BLaER1 (cell line): ENCODE results near the gene CBLB.

Experiments
- H3K27ac ChIP-seq: shearing (Covaris generic); formaldehyde crosslinking; 2 replicates; pipeline ENCODE4 v1.8.1; 2022
- H3K27me3 ChIP-seq: shearing (Covaris generic); formaldehyde crosslinking; 2 replicates; pipeline ENCODE4 v1.8.1; 2022
- H3K36me3 ChIP-seq: shearing (Covaris generic); formaldehyde crosslinking; 2 replicates; pipeline ENCODE4 v1.8.1; 2022
- H3K4me1 ChIP-seq: shearing (Covaris generic); formaldehyde crosslinking; 2 replicates; pipeline ENCODE4 v1.8.1; 2022
- H3K4me2 ChIP-seq: shearing (Covaris generic); formaldehyde crosslinking; 2 replicates; pipeline ENCODE4 v1.8.1; 2022
- H3K4me3 ChIP-seq: shearing (Covaris generic); formaldehyde crosslinking; 2 replicates; pipeline ENCODE4 v1.8.1; 2022
- H3K9ac ChIP-seq: shearing (Covaris generic); formaldehyde crosslinking; 2 replicates; pipeline ENCODE4 v1.8.1; 2022
- H3K9me3 ChIP-seq: shearing (Covaris generic); formaldehyde crosslinking; 2 replicates; pipeline ENCODE4 v1.8.1; 2022
- H4K20me1 ChIP-seq: shearing (Covaris generic); formaldehyde crosslinking; 2 replicates; pipeline ENCODE4 v1.8.1; 2022
- Cebpa-rat ChIP-seq: shearing (Covaris generic); IDR thresholded peaks from 2 replicates; pipeline ENCODE4 v1.8.1; 2022

The CBLB gene

GRCh38 chr3:105904678-105905284 is 36.0 kb upstream of the CBLB start:
- Histone ChIP-seq H4K20me1 (no peaks in the 10 kb centered on the region), H3K9me3 (no peaks in the 10 kb centered on the region), H3K4me3 (no peak overlapping the region), H3K36me3 (no peaks in the 10 kb centered on the region), H3K27ac (no peak overlapping the region), H3K9ac (no peak overlapping the region), H3K4me1 (peaks cover 5% of the 10 kb centered on the region; the same call in 1 of the 2 replicates), H3K27me3 (no peaks in the 10 kb centered on the region), H3K4me2 (no peak overlapping the region)
- TF ChIP-seq Cebpa-rat, result no peak

- H3K9me3 ChIP-seq, result no peaks in the 10 kb centered on the region
- H3K36me3 ChIP-seq, result no peaks in the 10 kb centered on the region
- H3K4me3 ChIP-seq, result no peak overlapping the region
- H3K27ac ChIP-seq, result no peak overlapping the region
- no peaks in the 10 kb centered on the region for H3K27me3 ChIP-seq
- H3K4me1 ChIP-seq, result peaks cover 5% of the 10 kb centered on the region; the same call in 1 of the 2 replicates
- no peak for TF ChIP-seq Cebpa-rat
- no peak overlapping the region for H3K9ac ChIP-seq
- no peaks in the 10 kb centered on the region for H4K20me1 ChIP-seq
- no peak overlapping the region for H3K4me2 ChIP-seq
These were observed 35.4 kb upstream of the CBLB start for GRCh38 chr3:105904251-105904650.

GRCh38 chr3:105899516-105899915 is 30.7 kb upstream of the CBLB start:
- Histone ChIP-seq H3K27ac (no peak overlapping the region), H3K36me3 (no peaks in the 10 kb centered on the region), H3K4me1 (no peaks in the 10 kb centered on the region), H3K9ac (no peak overlapping the region), H4K20me1 (no peaks in the 10 kb centered on the region), H3K4me3 (no peak overlapping the region), H3K9me3 (no peaks in the 10 kb centered on the region), H3K27me3 (no peaks in the 10 kb centered on the region), H3K4me2 (no peak overlapping the region)
- TF ChIP-seq Cebpa-rat, result no peak

- H3K4me1 ChIP-seq, result no peaks in the 10 kb centered on the region
- no peaks in the 10 kb centered on the region for H3K9me3 ChIP-seq
- TF ChIP-seq Cebpa-rat, result no peak
- H3K9ac ChIP-seq, result no peak overlapping the region
- no peaks in the 10 kb centered on the region for H3K27me3 ChIP-seq
- no peak overlapping the region for H3K4me3 ChIP-seq
- H3K36me3 ChIP-seq, result no peaks in the 10 kb centered on the region
- no peak overlapping the region for H3K27ac ChIP-seq
- H4K20me1 ChIP-seq, result no peaks in the 10 kb centered on the region
- no peak overlapping the region for H3K4me2 ChIP-seq
These were observed 22.3 kb upstream of the CBLB start for GRCh38 chr3:105891101-105891500.

GRCh38 chr3:105888621-105889579 is 20.1 kb upstream of the CBLB start:
- Histone ChIP-seq H3K27ac (no peak overlapping the region), H3K4me2 (no peak overlapping the region), H3K4me3 (no peak overlapping the region), H3K27me3 (no peaks in the 10 kb centered on the region), H3K9ac (no peak overlapping the region), H3K4me1 (no peaks in the 10 kb centered on the region), H3K9me3 (no peaks in the 10 kb centered on the region), H4K20me1 (no peaks in the 10 kb centered on the region), H3K36me3 (no peaks in the 10 kb centered on the region)
- TF ChIP-seq Cebpa-rat, result no peak

GRCh38 chr3:105885256-105885655 is 16.4 kb upstream of the CBLB start:
- no peak overlapping the region for H3K9ac ChIP-seq
- H3K36me3 ChIP-seq, result no peaks in the 10 kb centered on the region
- no peaks in the 10 kb centered on the region for H4K20me1 ChIP-seq
- TF ChIP-seq Cebpa-rat, result no peak
- H3K4me3 ChIP-seq, result no peak overlapping the region
- H3K27me3 ChIP-seq, result no peaks in the 10 kb centered on the region
- H3K27ac ChIP-seq, result no peak overlapping the region
- H3K4me2 ChIP-seq, result no peak overlapping the region
- H3K4me1 ChIP-seq, result no peaks in the 10 kb centered on the region
- H3K9me3 ChIP-seq, result no peaks in the 10 kb centered on the region

GRCh38 chr3:105883798-105884377 is 15.1 kb upstream of the CBLB start:
- Histone ChIP-seq H3K36me3 (no peaks in the 10 kb centered on the region), H3K4me2 (no peak overlapping the region), H3K4me3 (no peak overlapping the region), H3K9ac (no peak overlapping the region), H3K27ac (no peak overlapping the region), H3K9me3 (no peaks in the 10 kb centered on the region), H4K20me1 (no peaks in the 10 kb centered on the region), H3K27me3 (no peaks in the 10 kb centered on the region), H3K4me1 (no peaks in the 10 kb centered on the region)
- no peak for TF ChIP-seq Cebpa-rat

GRCh38 chr3:105880681-105881290 is 12.0 kb upstream of the CBLB start:
- H3K27me3 ChIP-seq, result no peaks in the 10 kb centered on the region
- H4K20me1 ChIP-seq, result no peaks in the 10 kb centered on the region
- no peaks in the 10 kb centered on the region for H3K9me3 ChIP-seq
- H3K4me3 ChIP-seq, result no peak overlapping the region
- no peak for TF ChIP-seq Cebpa-rat
- H3K27ac ChIP-seq, result no peak overlapping the region
- H3K9ac ChIP-seq, result no peak overlapping the region
- H3K4me2 ChIP-seq, result no peak overlapping the region
- peaks cover 7% of the 10 kb centered on the region for H3K4me1 ChIP-seq
- no peaks in the 10 kb centered on the region for H3K36me3 ChIP-seq

- TF ChIP-seq Cebpa-rat, result no peak
- H3K27ac ChIP-seq, result no peak overlapping the region
These were observed 9.2 kb upstream of the CBLB start for GRCh38 chr3:105878061-105878460.

More at GRCh38 chr3:105878061-105878460, 9.2 kb upstream of the CBLB start:
- no peak overlapping the region for H3K4me3 ChIP-seq
- no peaks in the 10 kb centered on the region for H3K36me3 ChIP-seq
- peaks cover 7% of the 10 kb centered on the region for H3K4me1 ChIP-seq
- H3K9me3 ChIP-seq, result no peaks in the 10 kb centered on the region
- no peaks in the 10 kb centered on the region for H3K27me3 ChIP-seq
- H3K9ac ChIP-seq, result no peak overlapping the region
- H4K20me1 ChIP-seq, result no peaks in the 10 kb centered on the region
- no peak overlapping the region for H3K4me2 ChIP-seq
